GM12878 (cell line): ENCODE measurements around the gene GPR155. TPM values are rescaled to one million over a fixed set of nuclear protein-coding genes. Genes with fewer than 3 reads are reported as not detected.

Experiments
- ATAC-seq: fragments of 200-7000 bp; cut with Tn5 transposase; 3 replicates; pipeline ENCODE4 v1.9.1; 2020; ENCODE audit warnings: mild to moderate bottlenecking, moderate library complexity
- BruUV-seq: library from RNA; stranded (reverse); fragments of 400-500 nt; replicated peaks from 2 replicates; lab custom pipeline; 2021; lab: Mats Ljungman, UMichigan
- CTCF ChIA-PET: fragments of 300-600 bp; sonication (Branson Sonifier 250); formaldehyde crosslinking; extraction: SDS; loops from one replicate; lab custom pipeline; 2021; ENCODE audit warnings: inconsistent platforms; lab: Yijun Ruan, JAX
- POLR2A ChIA-PET: fragments of 350-600 bp; formaldehyde crosslinking; extraction: SDS; loops from one replicate; lab custom pipeline; 2021; ENCODE audit warnings: inconsistent platforms; lab: Charles Lee
- RAD21 ChIA-PET: fragments of 300-600 bp; sonication (Branson Sonifier 250); formaldehyde crosslinking; loops from one replicate; lab custom pipeline; 2023; ENCODE audit warnings: antibody characterized with exemption; ENCODE audit not compliant: unreplicated experiment; lab: Charles Lee
- SMC1A ChIA-PET: fragments of 300-600 bp; sonication (Branson Sonifier 250); formaldehyde crosslinking; loops from one replicate; lab custom pipeline; 2023; ENCODE audit not compliant: unreplicated experiment, uncharacterized antibody; lab: Charles Lee
- DNase-seq: peaks from one replicate; pipeline ENCODE4 v3.0.0-alpha.2; 2011; ENCODE audit warnings: low read depth, low spot score
- FAIRE-seq: peaks from 3 replicates; lab custom pipeline; 2011; peaks lifted over from hg19 to GRCh38; lab: Jason Lieb, UNC
- H2AFZ ChIP-seq: 2 replicates; pipeline ENCODE4 v1.6.0; 2011; ENCODE audit warnings: low read depth, low read length, control low read depth; ENCODE audit not compliant: control insufficient read depth
- H3K27ac ChIP-seq: 2 replicates; pipeline ENCODE4 v1.5.1; 2011; ENCODE audit warnings: control low read depth; ENCODE audit not compliant: control insufficient read depth, insufficient read depth
- H3K27me3 ChIP-seq, 2 experiments: replicated peaks in 1 of 2; 2 replicates each; pipeline versions ENCODE4 v1.6.0 to v1.6.1; 2011; ENCODE audit warnings: low read length in 1 of 2; ENCODE audit not compliant: control insufficient read depth in 2 of 2, insufficient read depth in 2 of 2
- H3K36me3 ChIP-seq, 2 experiments: 2 replicates each; pipeline ENCODE4 v1.5.1; 2011; ENCODE audit warnings: low read length in 1 of 2; ENCODE audit not compliant: control insufficient read depth in 2 of 2, insufficient read depth in 2 of 2
- H3K4me1 ChIP-seq: 2 replicates; pipeline ENCODE4 v1.6.1; 2011; ENCODE audit warnings: mild to moderate bottlenecking, low read length, moderate library complexity, mixed read lengths; ENCODE audit not compliant: control insufficient read depth, insufficient read depth
- H3K4me2 ChIP-seq: 2 replicates; pipeline ENCODE4 v1.6.0; 2011; ENCODE audit warnings: control low read depth; ENCODE audit not compliant: control insufficient read depth, insufficient read depth
- H3K4me3 ChIP-seq: fragments of 200-600 bp; sonication (generic); 2 replicates; pipeline ENCODE4 v1.5.1; 2016
- H3K79me2 ChIP-seq: 2 replicates; pipeline ENCODE4 v1.6.0; 2011; ENCODE audit warnings: low read length; ENCODE audit not compliant: control insufficient read depth, insufficient read depth
- H3K9ac ChIP-seq: 2 replicates; pipeline ENCODE4 v1.8.0; 2011; ENCODE audit warnings: low read length, control low read depth, mixed read lengths; ENCODE audit not compliant: control insufficient read depth, insufficient read depth
- H3K9me3 ChIP-seq: replicated peaks from 3 replicates; pipeline ENCODE4 v1.5.1; 2011; ENCODE audit warnings: mild to moderate bottlenecking, low read length; ENCODE audit not compliant: control insufficient read depth, insufficient read depth
- H4K20me1 ChIP-seq: 2 replicates; pipeline ENCODE4 v1.6.0; 2011; ENCODE audit not compliant: control insufficient read depth, insufficient read depth
- CHD4 ChIP-seq: fragments of 200-600 bp; sonication (generic); IDR thresholded peaks from 2 replicates; pipeline ENCODE4 v1.6.1; 2016; ENCODE audit warnings: mild to moderate bottlenecking
- CREM ChIP-seq: IDR thresholded peaks from 2 replicates; pipeline ENCODE4 v1.6.1; 2014; ENCODE audit warnings: antibody characterized with exemption, low read depth
- GATAD2B ChIP-seq: fragments of 450-650 bp; conservative IDR thresholded peaks from 2 replicates; pipeline ENCODE4 v1.6.1; 2017; ENCODE audit warnings: low read depth, mild to moderate bottlenecking, moderate library complexity
- IRF5 ChIP-seq: fragments of 450-650 bp; IDR thresholded peaks from 2 replicates; pipeline ENCODE4 v1.6.1; 2017; ENCODE audit warnings: borderline replicate concordance
- MTA2 ChIP-seq: fragments of 450-650 bp; IDR thresholded peaks from 2 replicates; pipeline ENCODE4 v1.6.1; 2016; ENCODE audit warnings: low read depth, mild to moderate bottlenecking, moderate library complexity
- NBN ChIP-seq: fragments of 450-650 bp; IDR thresholded peaks from 2 replicates; pipeline ENCODE4 v1.6.1; 2016
- POLR2A ChIP-seq: IDR thresholded peaks from 2 replicates; pipeline ENCODE4 v1.6.1; 2011; ENCODE audit warnings: low read depth, mild to moderate bottlenecking, low read length
- REST ChIP-seq: IDR thresholded peaks from 2 replicates; pipeline ENCODE4 v1.6.1; 2012; ENCODE audit warnings: mild to moderate bottlenecking, low read depth, low read length
- SMC3 ChIP-seq: IDR thresholded peaks from 2 replicates; pipeline ENCODE4 v1.6.1; 2011; ENCODE audit warnings: low read length, improper control_type of control experiment, borderline replicate concordance
- ZNF687 ChIP-seq: fragments of 450-650 bp; IDR thresholded peaks from 2 replicates; pipeline ENCODE4 v1.6.1; 2017; ENCODE audit warnings: mild to moderate bottlenecking, moderate library complexity
- ZSCAN29 ChIP-seq: fragments of 450-650 bp; IDR thresholded peaks from 2 replicates; pipeline ENCODE4 v1.6.1; 2017; ENCODE audit warnings: mild to moderate bottlenecking, moderate library complexity
- WGBS: methylation state at CpG from one replicate; pipeline ENCODE4 v1.1.6; 2016; ENCODE audit warnings: low lambda C conversion rate; ENCODE audit not compliant: insufficient replicate concordance, insufficient coverage; ENCODE audit errors: missing lambda C conversion rate; 5-methylcytosine and 5-hydroxymethylcytosine counted together
- in situ Hi-C: fragments of 300-500 bp; cut with MboI; formaldehyde crosslinking; loops from 9 replicates; pipeline ENCODE4 v1.14.3; 2018; ENCODE audit warnings: mixed read lengths
- intact Hi-C: fragments of 100-400 bp; cut with micrococcal nuclease; formaldehyde crosslinking; loops from one replicate; pipeline ENCODE4 v1.14.2; 2022; ENCODE audit not compliant: unreplicated experiment
- polyA plus RNA-seq, 11 experiments: library from polyadenylated mRNA; depleted of rRNA in 4 of 11; unstranded in 6 of 11; stranded (reverse) in 5 of 11; fragments of >200 nt; fragmentation: Nextera tagmentation in 4 of 11; fragmentation: Illumina TruSeq in 1 of 11; extraction: Ambion mirVana in 4 of 11; extraction: Trizol in 1 of 11; gene quantifications; 1 replicate in 1 of 11; 2 replicates in 10 of 11; pipeline versions ENCODE4 v1.2.1 to v1.2.3, GENCODE V29; 2011 to 2016; ENCODE audit warnings: inconsistent platforms in 2 of 11, missing spikeins in 2 of 11, low read depth in 1 of 11
- total RNA-seq, 4 experiments: library from RNA; depleted of rRNA in 3 of 4; stranded (reverse); fragments of >200 nt in 3 of 4; fragmentation: Illumina TruSeq in 1 of 4; extraction: Trizol in 1 of 4; gene quantifications; 2 replicates each; pipeline versions ENCODE4 v1.2.1 to v1.2.3, GENCODE V29; 2013 to 2021
- TF ChIP-seq, protein P1 (sequence below): fragments of 150-350 bp; IDR thresholded peaks from 2 replicates; pipeline ENCODE4 v1.6.1; 2016; ENCODE audit warnings: low read depth, low read length

Gene GPR155
- total and polyA plus RNA-seq, 10 of the 15 experiments (the other 5 are each of a cell fraction or from before 2014, with no cell fraction given) = 0.53 to 3.0 (median 1.5) TPM

GRCh38 chr2:174522553-174522952 lies 35.7 kb upstream of the GPR155 start:
- Histone ChIP-seq H3K9me3 (no peaks in the 10 kb centered on the region), H3K27ac (no peak overlapping the region), H3K79me2 (no peaks in the 10 kb centered on the region), H3K36me3 (no peaks in the 10 kb centered on the region), H2AFZ (no peak overlapping the region), H3K4me3 (no peak overlapping the region), H3K9ac (no peak overlapping the region), H4K20me1 (no peaks in the 10 kb centered on the region), H3K27me3 (peaks cover 0 to 2% of the 10 kb centered on the region in 2 experiments; a peak in 1 of 4 replicates), H3K4me1 (no peaks in the 10 kb centered on the region), H3K4me2 (no peak overlapping the region)
- ChIA-PET RAD21 (interaction anchor here (0.9 to 3.6 kb wide), 4 partner anchors 20 to 60 kb away, joined by 3 to 42 read pairs (median 4); no protein-coding TSS in a partner anchor), CTCF (interaction anchor here (0.6 to 6.0 kb wide), 9 partner anchors 20 to 129 kb away, joined by 3 to 95 read pairs (median 3); partner anchors contain the start of gene GPR155), SMC1A (interaction anchor here (0.9 to 4.2 kb wide), 6 partner anchors 24 to 165 kb away, joined by 3 to 55 read pairs (median 8); no protein-coding TSS in a partner anchor), POLR2A (no interaction called here)
- in situ Hi-C loops = loop anchor here (5.0 kb wide), 1 partner anchor 60 kb away; no protein-coding TSS in a partner anchor
- intact Hi-C loops = loop anchor here (1.0 kb wide), 1 partner anchor 60 kb away; no protein-coding TSS in a partner anchor
- FAIRE-seq (no peak), DNase-seq (no peak), ATAC-seq (no peak)
- BruUV-seq = no TSS peak
- 28% methylated on average over 3 of the region's 3 CpGs for WGBS
- TF ChIP-seq CREM = no peak
- TF ChIP-seq POLR2A = no peak
- no peak for TF ChIP-seq NBN
- no peak for TF ChIP-seq CHD4
- no peak for TF ChIP-seq ZNF687
- TF ChIP-seq MTA2 = no peak
- no peak for TF ChIP-seq IRF5
- TF ChIP-seq ZSCAN29 = no peak
- TF ChIP-seq, protein P1, sequence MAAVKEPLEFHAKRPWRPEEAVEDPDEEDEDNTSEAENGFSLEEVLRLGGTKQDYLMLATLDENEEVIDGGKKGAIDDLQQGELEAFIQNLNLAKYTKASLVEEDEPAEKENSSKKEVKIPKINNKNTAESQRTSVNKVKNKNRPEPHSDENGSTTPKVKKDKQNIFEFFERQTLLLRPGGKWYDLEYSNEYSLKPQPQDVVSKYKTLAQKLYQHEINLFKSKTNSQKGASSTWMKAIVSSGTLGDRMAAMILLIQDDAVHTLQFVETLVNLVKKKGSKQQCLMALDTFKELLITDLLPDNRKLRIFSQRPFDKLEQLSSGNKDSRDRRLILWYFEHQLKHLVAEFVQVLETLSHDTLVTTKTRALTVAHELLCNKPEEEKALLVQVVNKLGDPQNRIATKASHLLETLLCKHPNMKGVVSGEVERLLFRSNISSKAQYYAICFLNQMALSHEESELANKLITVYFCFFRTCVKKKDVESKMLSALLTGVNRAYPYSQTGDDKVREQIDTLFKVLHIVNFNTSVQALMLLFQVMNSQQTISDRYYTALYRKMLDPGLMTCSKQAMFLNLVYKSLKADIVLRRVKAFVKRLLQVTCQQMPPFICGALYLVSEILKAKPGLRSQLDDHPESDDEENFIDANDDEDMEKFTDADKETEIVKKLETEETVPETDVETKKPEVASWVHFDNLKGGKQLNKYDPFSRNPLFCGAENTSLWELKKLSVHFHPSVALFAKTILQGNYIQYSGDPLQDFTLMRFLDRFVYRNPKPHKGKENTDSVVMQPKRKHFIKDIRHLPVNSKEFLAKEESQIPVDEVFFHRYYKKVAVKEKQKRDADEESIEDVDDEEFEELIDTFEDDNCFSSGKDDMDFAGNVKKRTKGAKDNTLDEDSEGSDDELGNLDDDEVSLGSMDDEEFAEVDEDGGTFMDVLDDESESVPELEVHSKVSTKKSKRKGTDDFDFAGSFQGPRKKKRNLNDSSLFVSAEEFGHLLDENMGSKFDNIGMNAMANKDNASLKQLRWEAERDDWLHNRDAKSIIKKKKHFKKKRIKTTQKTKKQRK = no peak
- TF ChIP-seq REST = no peak
- TF ChIP-seq GATAD2B = no peak
- peak; percentile 58; the same call in 1 of the 2 replicates for TF ChIP-seq SMC3
